ENCODE measurements around the gene FES.

Gene FES

DNA sequence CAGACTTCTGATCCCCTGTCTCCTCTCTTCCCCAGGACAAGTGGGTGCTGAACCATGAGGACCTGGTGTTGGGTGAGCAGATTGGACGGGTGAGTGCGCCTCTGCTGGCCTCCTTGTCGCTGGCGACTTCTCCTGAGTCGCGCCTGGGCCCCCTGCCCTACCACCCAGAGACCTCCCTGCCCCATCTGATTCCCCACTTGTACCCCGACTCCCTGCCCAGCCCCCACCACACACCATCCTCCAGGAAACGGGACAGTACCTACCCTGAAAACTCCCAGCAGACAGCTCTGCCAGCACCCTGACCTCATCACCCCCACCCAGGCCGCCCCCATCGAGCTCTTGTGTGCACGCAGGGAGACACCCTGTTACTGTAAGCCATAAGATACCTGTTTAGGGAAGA, 7.7 kb downstream of the FES start:
- no peak for TF ChIP-seq EP300 (IDR thresholded peaks at IDR 0.05; ENCODE audit: borderline replicate concordance)
- TF ChIP-seq CREB1 (IDR thresholded peaks at IDR 0.05; ENCODE audit: low read depth) = no peak
- no peak for TF ChIP-seq TCF12 (IDR thresholded peaks at IDR 0.05; ENCODE audit: low read depth)
- no peak for TF ChIP-seq NFIC (IDR thresholded peaks at IDR 0.05)
- TF ChIP-seq, protein P1, sequence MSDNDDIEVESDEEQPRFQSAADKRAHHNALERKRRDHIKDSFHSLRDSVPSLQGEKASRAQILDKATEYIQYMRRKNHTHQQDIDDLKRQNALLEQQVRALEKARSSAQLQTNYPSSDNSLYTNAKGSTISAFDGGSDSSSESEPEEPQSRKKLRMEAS (IDR thresholded peaks at IDR 0.05) = no peak
- no peak for TF ChIP-seq TEAD4 (IDR thresholded peaks at IDR 0.05)
- no peak for TF ChIP-seq TAF1 (IDR thresholded peaks at IDR 0.05; ENCODE audit: low read depth)
- TF ChIP-seq, protein P2, sequence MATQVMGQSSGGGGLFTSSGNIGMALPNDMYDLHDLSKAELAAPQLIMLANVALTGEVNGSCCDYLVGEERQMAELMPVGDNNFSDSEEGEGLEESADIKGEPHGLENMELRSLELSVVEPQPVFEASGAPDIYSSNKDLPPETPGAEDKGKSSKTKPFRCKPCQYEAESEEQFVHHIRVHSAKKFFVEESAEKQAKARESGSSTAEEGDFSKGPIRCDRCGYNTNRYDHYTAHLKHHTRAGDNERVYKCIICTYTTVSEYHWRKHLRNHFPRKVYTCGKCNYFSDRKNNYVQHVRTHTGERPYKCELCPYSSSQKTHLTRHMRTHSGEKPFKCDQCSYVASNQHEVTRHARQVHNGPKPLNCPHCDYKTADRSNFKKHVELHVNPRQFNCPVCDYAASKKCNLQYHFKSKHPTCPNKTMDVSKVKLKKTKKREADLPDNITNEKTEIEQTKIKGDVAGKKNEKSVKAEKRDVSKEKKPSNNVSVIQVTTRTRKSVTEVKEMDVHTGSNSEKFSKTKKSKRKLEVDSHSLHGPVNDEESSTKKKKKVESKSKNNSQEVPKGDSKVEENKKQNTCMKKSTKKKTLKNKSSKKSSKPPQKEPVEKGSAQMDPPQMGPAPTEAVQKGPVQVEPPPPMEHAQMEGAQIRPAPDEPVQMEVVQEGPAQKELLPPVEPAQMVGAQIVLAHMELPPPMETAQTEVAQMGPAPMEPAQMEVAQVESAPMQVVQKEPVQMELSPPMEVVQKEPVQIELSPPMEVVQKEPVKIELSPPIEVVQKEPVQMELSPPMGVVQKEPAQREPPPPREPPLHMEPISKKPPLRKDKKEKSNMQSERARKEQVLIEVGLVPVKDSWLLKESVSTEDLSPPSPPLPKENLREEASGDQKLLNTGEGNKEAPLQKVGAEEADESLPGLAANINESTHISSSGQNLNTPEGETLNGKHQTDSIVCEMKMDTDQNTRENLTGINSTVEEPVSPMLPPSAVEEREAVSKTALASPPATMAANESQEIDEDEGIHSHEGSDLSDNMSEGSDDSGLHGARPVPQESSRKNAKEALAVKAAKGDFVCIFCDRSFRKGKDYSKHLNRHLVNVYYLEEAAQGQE (IDR thresholded peaks at IDR 0.05; ENCODE audit: low read depth) = no peak
- no peak for TF ChIP-seq CEBPB (IDR thresholded peaks at IDR 0.05)
- no peak for TF ChIP-seq FOXM1 (IDR thresholded peaks at IDR 0.05; ENCODE audit: borderline replicate concordance, low read depth)
- TF ChIP-seq, protein P3, sequence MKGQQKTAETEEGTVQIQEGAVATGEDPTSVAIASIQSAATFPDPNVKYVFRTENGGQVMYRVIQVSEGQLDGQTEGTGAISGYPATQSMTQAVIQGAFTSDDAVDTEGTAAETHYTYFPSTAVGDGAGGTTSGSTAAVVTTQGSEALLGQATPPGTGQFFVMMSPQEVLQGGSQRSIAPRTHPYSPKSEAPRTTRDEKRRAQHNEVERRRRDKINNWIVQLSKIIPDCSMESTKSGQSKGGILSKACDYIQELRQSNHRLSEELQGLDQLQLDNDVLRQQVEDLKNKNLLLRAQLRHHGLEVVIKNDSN (IDR thresholded peaks at IDR 0.05) = no peak
- TF ChIP-seq EGR1 (IDR thresholded peaks at IDR 0.05) = no peak
- TF ChIP-seq ZBTB7A (IDR thresholded peaks at IDR 0.05; ENCODE audit: low read depth) = no peak
- no peak for TF ChIP-seq YY1 (IDR thresholded peaks at IDR 0.05; ENCODE audit: low read depth)
- TF ChIP-seq RAD21 (IDR thresholded peaks at IDR 0.05; ENCODE audit: low read depth) = no peak

DNA sequence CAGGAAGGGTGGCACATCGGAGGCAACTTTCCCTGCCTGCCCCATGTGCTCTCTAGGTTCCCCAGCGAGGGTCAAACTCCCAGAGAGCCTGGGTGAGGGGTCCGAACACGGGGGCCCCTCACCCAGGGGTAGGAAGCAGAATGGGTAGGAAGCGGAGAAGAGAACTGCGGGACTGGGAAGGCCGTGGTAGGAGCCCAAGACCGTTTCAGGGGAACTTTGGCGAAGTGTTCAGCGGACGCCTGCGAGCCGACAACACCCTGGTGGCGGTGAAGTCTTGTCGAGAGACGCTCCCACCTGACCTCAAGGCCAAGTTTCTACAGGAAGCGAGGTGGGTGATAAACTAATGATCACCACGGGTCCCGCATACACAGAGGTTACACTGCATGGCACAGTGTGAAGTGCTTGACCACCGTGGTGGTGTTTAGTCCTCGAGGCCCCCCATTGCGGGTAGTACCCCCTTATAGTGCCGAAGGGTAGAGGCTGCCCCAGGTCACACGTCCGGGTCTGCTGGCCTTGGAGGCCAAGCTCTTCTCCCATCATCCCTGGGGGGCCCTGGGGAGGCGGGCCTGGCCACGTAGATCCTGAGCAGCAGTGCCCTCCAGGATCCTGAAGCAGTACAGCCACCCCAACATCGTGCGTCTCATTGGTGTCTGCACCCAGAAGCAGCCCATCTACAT, 8.3 kb downstream of the FES start:
- no peak for TF ChIP-seq CEBPB (IDR thresholded peaks at IDR 0.05)
- no peak for TF ChIP-seq EP300 (IDR thresholded peaks at IDR 0.05; ENCODE audit: borderline replicate concordance)
- no peak for TF ChIP-seq ZBTB7A (IDR thresholded peaks at IDR 0.05; ENCODE audit: low read depth)
- TF ChIP-seq TCF12 (IDR thresholded peaks at IDR 0.05; ENCODE audit: low read depth) = no peak
- TF ChIP-seq, protein P3 (IDR thresholded peaks at IDR 0.05) = no peak
- no peak for TF ChIP-seq TAF1 (IDR thresholded peaks at IDR 0.05; ENCODE audit: low read depth)
- no peak for TF ChIP-seq FOXM1 (IDR thresholded peaks at IDR 0.05; ENCODE audit: borderline replicate concordance, low read depth)
- TF ChIP-seq, protein P2 (IDR thresholded peaks at IDR 0.05; ENCODE audit: low read depth) = no peak
- TF ChIP-seq, protein P1 (IDR thresholded peaks at IDR 0.05) = no peak
- TF ChIP-seq CREB1 (IDR thresholded peaks at IDR 0.05; ENCODE audit: low read depth) = no peak
- no peak for TF ChIP-seq EGR1 (IDR thresholded peaks at IDR 0.05)
- no peak for TF ChIP-seq TEAD4 (IDR thresholded peaks at IDR 0.05)
- no peak for TF ChIP-seq YY1 (IDR thresholded peaks at IDR 0.05; ENCODE audit: low read depth)
- no peak for TF ChIP-seq NFIC (IDR thresholded peaks at IDR 0.05)
- no peak for TF ChIP-seq RAD21 (IDR thresholded peaks at IDR 0.05; ENCODE audit: low read depth)

DNA sequence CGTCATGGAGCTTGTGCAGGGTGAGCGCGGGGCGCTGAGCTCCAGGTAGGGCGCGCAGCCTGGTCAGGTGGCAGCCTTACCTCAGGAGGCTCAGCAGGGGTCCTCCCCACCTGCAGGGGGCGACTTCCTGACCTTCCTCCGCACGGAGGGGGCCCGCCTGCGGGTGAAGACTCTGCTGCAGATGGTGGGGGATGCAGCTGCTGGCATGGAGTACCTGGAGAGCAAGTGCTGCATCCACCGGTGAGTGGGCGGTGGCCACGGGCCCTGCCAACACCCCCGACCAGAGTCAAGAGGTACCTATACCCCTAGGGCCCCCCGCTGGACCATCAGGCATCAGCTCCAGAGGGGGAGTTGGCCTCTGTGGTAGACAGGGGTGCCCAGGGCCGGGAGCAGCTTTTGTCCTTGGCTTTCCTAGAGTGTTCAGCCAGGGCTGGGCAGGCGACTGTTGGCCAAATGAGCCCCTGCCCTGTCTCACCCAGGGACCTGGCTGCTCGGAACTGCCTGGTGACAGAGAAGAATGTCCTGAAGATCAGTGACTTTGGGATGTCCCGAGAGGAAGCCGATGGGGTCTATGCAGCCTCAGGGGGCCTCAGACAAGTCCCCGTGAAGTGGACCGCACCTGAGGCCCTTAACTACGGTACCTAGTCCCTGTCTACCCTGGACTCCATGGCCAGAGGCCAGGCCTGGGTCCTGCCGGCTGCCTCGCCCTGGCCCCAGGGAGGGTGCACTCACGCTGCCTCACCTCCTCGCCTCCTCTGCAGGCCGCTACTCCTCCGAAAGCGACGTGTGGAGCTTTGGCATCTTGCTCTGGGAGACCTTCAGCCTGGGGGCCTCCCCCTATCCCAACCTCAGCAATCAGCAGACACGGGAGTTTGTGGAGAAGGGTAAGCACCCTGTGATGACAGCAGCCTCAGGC, 9.1 kb downstream of the FES start:
- TF ChIP-seq ZBTB7A (IDR thresholded peaks at IDR 0.05; ENCODE audit: low read depth) (no peak), FOXM1 (IDR thresholded peaks at IDR 0.05; ENCODE audit: borderline replicate concordance, low read depth) (no peak), EGR1 (IDR thresholded peaks at IDR 0.05) (no peak), CREB1 (IDR thresholded peaks at IDR 0.05; ENCODE audit: low read depth) (no peak), RAD21 (IDR thresholded peaks at IDR 0.05; ENCODE audit: low read depth) (no peak), TEAD4 (IDR thresholded peaks at IDR 0.05) (no peak), CEBPB (IDR thresholded peaks at IDR 0.05) (no peak), NFIC (IDR thresholded peaks at IDR 0.05) (no peak), TAF1 (IDR thresholded peaks at IDR 0.05; ENCODE audit: low read depth) (no peak), EP300 (IDR thresholded peaks at IDR 0.05; ENCODE audit: borderline replicate concordance) (no peak), YY1 (IDR thresholded peaks at IDR 0.05; ENCODE audit: low read depth) (no peak), TCF12 (IDR thresholded peaks at IDR 0.05; ENCODE audit: low read depth) (no peak)
- TF ChIP-seq, protein P1 (IDR thresholded peaks at IDR 0.05) = no peak
- TF ChIP-seq, protein P2 (IDR thresholded peaks at IDR 0.05; ENCODE audit: low read depth) = no peak
- TF ChIP-seq, protein P3 (IDR thresholded peaks at IDR 0.05) = no peak

Measured in Ishikawa (cell line).